LNCAP (cell line): ENCODE data around the gene TMEM53.
A peak's percentile ranks its signal among the peaks of the same experiment; 100 is the strongest.

Experiments used
- CTCF ChIP-seq: fragments of 450-650 bp; IDR thresholded peaks from 2 replicates; pipeline ENCODE4 v1.5.1; 2017; ENCODE audit warnings: mild to moderate bottlenecking

Gene TMEM53

GRCh38 chr1:44684525-44684924 lies 10.2 kb upstream of the TMEM53 start:
- TF ChIP-seq CTCF, result no peak

GRCh38 chr1:44682883-44683265 lies 8.6 kb upstream of the TMEM53 start:
- no peak for TF ChIP-seq CTCF

GRCh38 chr1:44681905-44682882 lies 7.9 kb upstream of the TMEM53 start:
- no peak for TF ChIP-seq CTCF

GRCh38 chr1:44679468-44679867 lies 5.2 kb upstream of the TMEM53 start:
- TF ChIP-seq CTCF, result no peak

GRCh38 chr1:44678626-44679025 lies 4.3 kb upstream of the TMEM53 start:
- no peak for TF ChIP-seq CTCF

- TF ChIP-seq CTCF, result no peak
These were observed 3.8 kb upstream of the TMEM53 start for GRCh38 chr1:44678120-44678519.

DNA sequence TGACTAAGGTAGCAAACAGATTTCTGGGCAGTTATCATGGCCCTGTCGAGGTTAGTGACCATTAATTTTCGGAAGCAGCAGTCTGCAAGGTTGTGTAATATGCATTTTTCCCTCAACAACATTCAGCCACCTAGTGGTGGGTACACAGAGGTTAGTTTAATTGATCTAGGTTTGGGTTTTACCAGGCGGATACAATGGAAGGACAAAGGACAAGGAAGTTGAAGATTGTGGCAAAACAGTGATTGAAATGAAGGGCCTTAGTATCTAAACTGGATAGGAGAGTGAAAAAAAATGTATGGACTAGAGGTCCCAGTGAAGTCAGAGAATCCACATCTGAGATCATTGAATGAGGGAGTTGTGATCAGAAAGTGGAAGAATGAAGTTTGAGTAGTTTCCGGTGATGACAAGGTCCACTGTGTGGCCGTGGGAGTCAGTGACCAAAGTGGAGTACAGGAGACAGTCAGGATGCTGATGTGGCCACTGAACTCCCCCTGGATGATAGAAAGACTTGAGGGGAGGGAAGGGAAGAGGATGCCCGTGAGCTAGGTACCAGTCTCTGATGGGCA lies 3.0 kb upstream of the TMEM53 start:
- TF ChIP-seq CTCF, result peak; percentile 54
